Lower lobe of right lung (tissue), 2 donors: Measurements from ENCODE around the gene PBX1. TPM values are rescaled to one million over a fixed set of nuclear protein-coding genes. Genes with fewer than 3 reads are reported as not detected.

Source experiments
- ATAC-seq, 2 donors: fragments of 200-7000 bp; cut with Tn5 transposase; one replicate each; pipeline ENCODE4 v1.9.1; 2020 to 2022; ENCODE audit warnings: mild to moderate bottlenecking in 2 of 2, moderate library complexity in 2 of 2
- DNase-seq: peaks from one replicate; pipeline ENCODE4 v3.0.0-alpha.2; 2020
- H3K27ac ChIP-seq: fragments of 200-600 bp; one replicate; pipeline ENCODE4 v1.8.0; 2022
- H3K27me3 ChIP-seq: fragments of 200-600 bp; one replicate; pipeline ENCODE4 v1.8.0; 2022; ENCODE audit warnings: low read depth
- H3K36me3 ChIP-seq: fragments of 200-600 bp; one replicate; pipeline ENCODE4 v1.8.0; 2022; ENCODE audit warnings: mild to moderate bottlenecking
- H3K4me1 ChIP-seq: fragments of 200-600 bp; one replicate; pipeline ENCODE4 v1.8.0; 2022
- H3K4me3 ChIP-seq: fragments of 200-600 bp; one replicate; pipeline ENCODE4 v1.8.0; 2022; ENCODE audit warnings: mild to moderate bottlenecking
- H3K9me3 ChIP-seq: fragments of 200-600 bp; one replicate; pipeline ENCODE4 v1.8.0; 2022
- CTCF ChIP-seq: fragments of 200-600 bp; IDR thresholded peaks from one replicate; pipeline ENCODE4 v1.8.0; 2022; ENCODE audit warnings: antibody characterized with exemption, mild to moderate bottlenecking
- intact Hi-C: fragments of 100-400 bp; cut with DNase I; formaldehyde crosslinking; loops from one replicate; pipeline ENCODE4 v1.11.0; 2022
- total RNA-seq: library from RNA; stranded (reverse); fragmentation: NEBNext Ultra II Directional; extraction: Animal tissue kit (Norgen Biotek cat#: 25700); gene quantifications from one replicate; pipeline ENCODE4 v1.2.1, GENCODE V29; 2021
- donor health status: DM: no; HTN: yes; CAD: no; lungs with severe emphysema.

Gene PBX1
- total RNA-seq, 1 donor from 2014 or later, result 58.1 TPM

GRCh38 chr1:164687777-164688176, 128.8 kb downstream of the PBX1 start:
- H3K4me3 ChIP-seq, result no peak overlapping the region
- no peak for ATAC-seq
- intact Hi-C loops, result no loop called here

GRCh38 chr1:164688791-164689190, 129.8 kb downstream of the PBX1 start:
- no peaks in the 10 kb centered on the region for H3K4me1 ChIP-seq
- H3K27me3 ChIP-seq, result no peaks in the 10 kb centered on the region
- H3K9me3 ChIP-seq, result no peaks in the 10 kb centered on the region
- no peak for TF ChIP-seq CTCF
- no peak overlapping the region for H3K4me3 ChIP-seq
- ATAC-seq, result no peak
- H3K27ac ChIP-seq, result no peak overlapping the region
- intact Hi-C loops, result no loop called here
- H3K36me3 ChIP-seq, result no peaks in the 10 kb centered on the region
- DNase-seq, result no peak

More at GRCh38 chr1:164687777-164688176, 128.8 kb downstream of the PBX1 start:
- no peaks in the 10 kb centered on the region for H3K36me3 ChIP-seq
- H3K9me3 ChIP-seq, result no peaks in the 10 kb centered on the region
- DNase-seq, result no peak
- H3K27ac ChIP-seq, result no peak overlapping the region
- H3K27me3 ChIP-seq, result no peaks in the 10 kb centered on the region
- no peak for TF ChIP-seq CTCF
- H3K4me1 ChIP-seq, result no peaks in the 10 kb centered on the region

- Histone ChIP-seq H3K36me3 (no peaks in the 10 kb centered on the region), H3K4me1 (no peaks in the 10 kb centered on the region), H3K9me3 (no peaks in the 10 kb centered on the region), H3K4me3 (no peak overlapping the region), H3K27ac (no peak overlapping the region), H3K27me3 (no peaks in the 10 kb centered on the region)
- ATAC-seq (no peak), DNase-seq (no peak)
- no peak for TF ChIP-seq CTCF
- intact Hi-C loops, result no loop called here
Observed at GRCh38 chr1:164689672-164690511, 130.9 kb downstream of the PBX1 start.

- ATAC-seq (no peak), DNase-seq (no peak)
- H3K27me3 ChIP-seq, result no peaks in the 10 kb centered on the region
- H3K4me1 ChIP-seq, result no peaks in the 10 kb centered on the region
- intact Hi-C loops, result no loop called here
- no peak overlapping the region for H3K4me3 ChIP-seq
- H3K27ac ChIP-seq, result no peak overlapping the region
- H3K36me3 ChIP-seq, result no peaks in the 10 kb centered on the region
- no peak for TF ChIP-seq CTCF
- H3K9me3 ChIP-seq, result no peaks in the 10 kb centered on the region
Observed at GRCh38 chr1:164692420-164692819, 133.4 kb downstream of the PBX1 start.

DNA sequence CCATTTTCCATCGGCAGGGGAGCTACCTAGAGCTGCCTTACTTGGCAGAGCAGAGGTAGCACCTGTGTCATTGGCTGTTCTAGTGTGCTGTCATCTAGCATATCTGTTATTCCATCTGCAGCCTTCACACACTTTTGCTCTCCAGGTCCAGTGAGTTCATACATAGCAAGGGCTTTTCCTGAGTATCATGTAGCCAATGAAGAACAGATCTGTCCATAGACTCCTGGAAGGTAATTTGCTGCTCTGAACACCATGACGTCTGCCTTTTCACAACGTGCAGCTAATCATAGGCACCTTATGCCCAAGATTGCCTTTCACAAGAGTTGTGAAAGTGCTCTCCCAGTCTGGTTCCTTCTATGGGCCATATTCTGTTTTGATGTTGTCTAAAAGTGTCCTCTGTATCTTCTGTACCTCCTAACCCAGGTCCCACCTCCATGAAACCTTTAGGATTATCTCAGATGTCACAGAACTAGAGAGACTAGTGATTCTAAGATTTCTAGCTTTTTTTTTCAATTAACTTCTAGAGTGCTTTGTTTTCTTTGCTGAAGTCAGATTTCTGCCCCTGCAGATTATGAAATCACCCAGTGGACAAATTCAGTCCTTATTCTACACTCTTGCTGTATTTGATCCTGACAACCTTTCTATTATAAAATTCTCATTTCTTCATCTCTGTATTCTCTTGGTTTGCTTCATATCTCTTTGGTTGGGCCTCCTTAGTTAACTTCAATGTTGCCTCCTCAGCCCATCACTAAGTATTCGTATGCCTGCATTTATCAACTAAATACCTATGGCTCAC, 134.8 kb downstream of the PBX1 start:
- intact Hi-C loops, result no loop called here
- Histone ChIP-seq H3K4me1 (no peaks in the 10 kb centered on the region), H3K27me3 (no peaks in the 10 kb centered on the region), H3K9me3 (no peaks in the 10 kb centered on the region), H3K27ac (no peak overlapping the region), H3K36me3 (no peaks in the 10 kb centered on the region), H3K4me3 (no peak overlapping the region)
- TF ChIP-seq CTCF, result no peak
- ATAC-seq (no peak), DNase-seq (no peak)
